ENCODE results near the gene DENND4A. TPM values are rescaled to one million over a fixed set of nuclear protein-coding genes. Genes with fewer than 3 reads are reported as not detected.

DENND4A gene
- total and polyA plus RNA-seq, 9 of the 15 experiments (the other 6 are each of a cell fraction or from before 2014, with no cell fraction given), result 6.8 to 32.3 (median 19.9) TPM

- TF ChIP-seq JUND (IDR thresholded peaks at IDR 0.05; ENCODE audit: borderline replicate concordance, low read depth, low read length) (no peak), JUND (tag; IDR thresholded peaks at IDR 0.05; ENCODE audit: borderline replicate concordance, low read depth, low read length) (peak; percentile 65; the same call in 2 of the 3 replicates), GABPA (tag; conservative IDR thresholded peaks at IDR 0.05; ENCODE audit: low read depth) (peak; percentile 34; the same call in 1 of the 2 replicates), ZNF583 (CRISPR knock-in tag; IDR thresholded peaks at IDR 0.05) (no peak), SPI1 (IDR thresholded peaks at IDR 0.05; ENCODE audit: borderline replicate concordance, low read depth, low read length) (peak; percentile 94), ZNF347 (CRISPR knock-in tag; IDR thresholded peaks at IDR 0.05; ENCODE audit: low read depth) (no peak), RUNX1 (IDR thresholded peaks at IDR 0.05; ENCODE audit: low read depth) (no peak), MCM7 (IDR thresholded peaks at IDR 0.05) (no peak; a peak in 1 of 4 replicates), CGGBP1 (CRISPR knock-in tag; IDR thresholded peaks at IDR 0.05) (no peak), TAF7 (tag; IDR thresholded peaks at IDR 0.05) (peak; percentile 63), SRF (CRISPR knock-in tag; IDR thresholded peaks at IDR 0.05) (no peak), MYNN (IDR thresholded peaks at IDR 0.05) (no peak), MYNN (CRISPR knock-in tag; IDR thresholded peaks at IDR 0.05) (no peak), ZNF174 (CRISPR knock-in tag; IDR thresholded peaks at IDR 0.05) (no peak), GABPB1 (CRISPR knock-in tag; IDR thresholded peaks at IDR 0.05) (no peak), RHOXF2B (CRISPR knock-in tag; conservative IDR thresholded peaks at IDR 0.05) (no peak), CEBPZ (IDR thresholded peaks at IDR 0.05; ENCODE audit: borderline replicate concordance, low read depth, low read length) (no peak), DPF2 (IDR thresholded peaks at IDR 0.05) (peak; percentile 98), ZNF551 (CRISPR knock-in tag; IDR thresholded peaks at IDR 0.05) (no peak), NFE2L1 (tag; IDR thresholded peaks at IDR 0.05; ENCODE audit: borderline replicate concordance, low read depth) (no peak), MAFF (IDR thresholded peaks at IDR 0.05; ENCODE audit: low read length) (peak; percentile 42; the same call in 1 of the 2 replicates), TRIM24 (IDR thresholded peaks at IDR 0.05) (peak in 1 of 2 experiments; percentile 72; a peak in 2 of 4 replicates), PTTG1 (tag; IDR thresholded peaks at IDR 0.05; ENCODE audit: low read depth) (no peak), ELK3 (CRISPR knock-in tag; IDR thresholded peaks at IDR 0.05) (no peak), PHTF2 (CRISPR knock-in tag; IDR thresholded peaks at IDR 0.05) (no peak)
Measured at GRCh38 chr15:65837301-65838294, 45.5 kb upstream of the DENND4A start (continued).
